Caco-2 (cell line): ENCODE results near the gene NRM. TPM values are rescaled to one million over a fixed set of nuclear protein-coding genes. Genes with fewer than 3 reads are reported as not detected.
"Not testable (repeated sequence)": the region's sequence is repeated elsewhere in the genome, so short reads cannot be mapped to it uniquely, and the experiment has no call there.

ENCODE experiments used
- BruUV-seq: library from RNA; stranded (reverse); fragments of 400-500 nt; replicated peaks from 2 replicates; lab custom pipeline; 2021; lab: Mats Ljungman, UMichigan
- CTCF ChIA-PET: fragments of 300-600 bp; sonication (Branson Sonifier 250); formaldehyde crosslinking; loops from one replicate; lab custom pipeline; 2022; ENCODE audit warnings: antibody characterized with exemption; lab: Charles Lee
- POLR2A ChIA-PET: fragments of 300-600 bp; sonication (Branson Sonifier 250); formaldehyde crosslinking; loops from one replicate; lab custom pipeline; 2022; ENCODE audit warnings: antibody characterized with exemption; lab: Charles Lee
- DNase-seq, 2 experiments: peaks; one replicate each; pipeline versions ENCODE4 v3.0.0 to v3.0.0-alpha.2; 2020 to 2022
- H3K27me3 ChIP-seq: replicated peaks from 2 replicates; pipeline ENCODE4 v1.6.0; 2011; ENCODE audit warnings: low read length; ENCODE audit not compliant: control insufficient read depth, insufficient read depth
- H3K36me3 ChIP-seq: 2 replicates; pipeline ENCODE4 v1.5.1; 2011; ENCODE audit warnings: low read length; ENCODE audit not compliant: control insufficient read depth, insufficient read depth
- H3K4me1 ChIP-seq: fragments of 250-450 bp; sonication (Bioruptor Pico); 2 replicates; pipeline ENCODE4 v1.5.1; 2020; ENCODE audit warnings: mild to moderate bottlenecking
- H3K4me3 ChIP-seq: 2 replicates; pipeline ENCODE4 v1.5.1; 2011; ENCODE audit warnings: low read depth, mild to moderate bottlenecking, control low read depth, low read length
- H3K9me3 ChIP-seq: fragments of 250-450 bp; sonication (Bioruptor Pico); 2 replicates; pipeline ENCODE4 v1.5.1; 2020; ENCODE audit warnings: mild to moderate bottlenecking, moderate library complexity
- H3K27ac Mint-ChIP-seq: one replicate; pipeline ENCODE4 v1.8.0; 2022; ENCODE audit warnings: mixed read lengths; ENCODE audit not compliant: unreplicated experiment
- H3K27me3 Mint-ChIP-seq: one replicate; pipeline ENCODE4 v1.8.0; 2022; ENCODE audit warnings: mixed read lengths; ENCODE audit not compliant: insufficient read depth, unreplicated experiment
- H3K36me3 Mint-ChIP-seq: one replicate; pipeline ENCODE4 v1.8.0; 2022; ENCODE audit warnings: mild to moderate bottlenecking, mixed read lengths; ENCODE audit not compliant: insufficient read depth, unreplicated experiment
- H3K4me1 Mint-ChIP-seq: one replicate; pipeline ENCODE4 v1.8.0; 2022; ENCODE audit warnings: low read depth, mixed read lengths; ENCODE audit not compliant: unreplicated experiment
- H3K4me3 Mint-ChIP-seq: one replicate; pipeline ENCODE4 v1.8.0; 2022; ENCODE audit warnings: mild to moderate bottlenecking, moderate library complexity, mixed read lengths; ENCODE audit not compliant: unreplicated experiment
- H3K9me3 Mint-ChIP-seq: one replicate; pipeline ENCODE4 v1.8.0; 2022; ENCODE audit warnings: mixed read lengths; ENCODE audit not compliant: unreplicated experiment
- CTCF ChIP-seq, 2 experiments: fragments of 200-600 bp in 1 of 2; IDR thresholded peaks; 1 replicate in 1 of 2; 2 replicates in 1 of 2; pipeline versions ENCODE4 v1.5.1 to v1.8.0; 2011 to 2022; ENCODE audit warnings: antibody characterized with exemption in 1 of 2, control low read depth in 1 of 2, inconsistent platforms in 1 of 2, low read depth in 1 of 2, low read length in 1 of 2, mild to moderate bottlenecking in 1 of 2, moderate library complexity in 1 of 2; ENCODE audit not compliant: insufficient read depth in 1 of 2, severe bottlenecking in 1 of 2, unreplicated experiment in 1 of 2
- intact Hi-C: fragments of 100-400 bp; cut with micrococcal nuclease; formaldehyde crosslinking; loops from one replicate; pipeline ENCODE4 v1.10.0; 2022; ENCODE audit not compliant: unreplicated experiment
- total RNA-seq: library from RNA; stranded (reverse); gene quantifications from 2 replicates; pipeline ENCODE4 v1.2.3, GENCODE V29; 2022

NRM gene
- total RNA-seq, 1 experiment from 2014 or later, result 31.7 TPM

GRCh38 chr6:30722280-30723112, 31.7 kb upstream of the NRM start:
- peaks cover 78% of the 10 kb centered on the region for H3K36me3 Mint-ChIP-seq

GRCh38 chr6:30722025-30722279, 31.2 kb upstream of the NRM start:
- not testable (repeated sequence) for H3K27me3 Mint-ChIP-seq, BruUV-seq, DNase-seq, H3K9me3 ChIP-seq, H3K9me3 Mint-ChIP-seq, H3K27me3 ChIP-seq, H3K36me3 ChIP-seq
- ChIA-PET CTCF (interaction anchor here (0.6 to 2.9 kb wide), 7 partner anchors 43 to 162 kb away, joined by 3 to 28 read pairs (median 3); partner anchors contain the start of gene DHX16), POLR2A (interaction anchor here (0.5 to 1.0 kb wide), 4 partner anchors 41 to 720 kb away, joined by 3 to 6 read pairs (median 4); no protein-coding TSS in a partner anchor)
- Mint-ChIP-seq H3K4me3 (peak overlapping the region; percentile 81), H3K36me3 (peaks cover 80% of the 10 kb centered on the region), H3K4me1 (peaks cover 20% of the 10 kb centered on the region), H3K27ac (peak overlapping the region; percentile 85)
- H3K4me3 ChIP-seq, result peak overlapping the region; percentile 89
- intact Hi-C loops, result loop anchor here (1.0 to 2.0 kb wide), 2 partner anchors 43 to 75 kb away; partner anchors contain the start of gene C6orf136
- peaks cover 13% of the 10 kb centered on the region; the same call in 1 of the 2 replicates for H3K4me1 ChIP-seq

More at GRCh38 chr6:30722280-30723112, 31.7 kb upstream of the NRM start:
- no peaks in the 10 kb centered on the region for H3K9me3 ChIP-seq
- BruUV-seq, result no TSS peak
- H3K27ac Mint-ChIP-seq, result peak overlapping the region; percentile 85
- POLR2A ChIA-PET, result interaction anchor here (0.6 to 0.9 kb wide), 2 partner anchors 41 to 107 kb away, joined by 3 to 6 read pairs; no protein-coding TSS in a partner anchor
- H3K4me1 Mint-ChIP-seq, result peaks cover 20% of the 10 kb centered on the region
- H3K4me3 Mint-ChIP-seq, result peak overlapping the region; percentile 81
- no peaks in the 10 kb centered on the region for H3K27me3 Mint-ChIP-seq
- no peak overlapping the region for H3K4me3 ChIP-seq
- H3K36me3 ChIP-seq, result peaks cover 6% of the 10 kb centered on the region
- peak; percentile 89 to 96 for TF ChIP-seq CTCF (IDR thresholded peaks at IDR 0.05; ENCODE audit: insufficient read depth in 1 of 2, low read depth in 1 of 2, low read length in 1 of 2, severe bottlenecking in 1 of 2, unreplicated experiment in 1 of 2)
- no peaks in the 10 kb centered on the region for H3K9me3 Mint-ChIP-seq
- CTCF ChIA-PET, result interaction anchor here (0.6 to 2.9 kb wide), 7 partner anchors 43 to 191 kb away, joined by 3 to 28 read pairs (median 3); no protein-coding TSS in a partner anchor
- H3K27me3 ChIP-seq, result no peaks in the 10 kb centered on the region
- peaks cover 13% of the 10 kb centered on the region; the same call in 1 of the 2 replicates for H3K4me1 ChIP-seq
- intact Hi-C loops, result loop anchor here (1.0 to 2.0 kb wide), 2 partner anchors 43 to 76 kb away; partner anchors contain the start of gene C6orf136
- DNase-seq, result peak; percentile 79 to 86

DNA sequence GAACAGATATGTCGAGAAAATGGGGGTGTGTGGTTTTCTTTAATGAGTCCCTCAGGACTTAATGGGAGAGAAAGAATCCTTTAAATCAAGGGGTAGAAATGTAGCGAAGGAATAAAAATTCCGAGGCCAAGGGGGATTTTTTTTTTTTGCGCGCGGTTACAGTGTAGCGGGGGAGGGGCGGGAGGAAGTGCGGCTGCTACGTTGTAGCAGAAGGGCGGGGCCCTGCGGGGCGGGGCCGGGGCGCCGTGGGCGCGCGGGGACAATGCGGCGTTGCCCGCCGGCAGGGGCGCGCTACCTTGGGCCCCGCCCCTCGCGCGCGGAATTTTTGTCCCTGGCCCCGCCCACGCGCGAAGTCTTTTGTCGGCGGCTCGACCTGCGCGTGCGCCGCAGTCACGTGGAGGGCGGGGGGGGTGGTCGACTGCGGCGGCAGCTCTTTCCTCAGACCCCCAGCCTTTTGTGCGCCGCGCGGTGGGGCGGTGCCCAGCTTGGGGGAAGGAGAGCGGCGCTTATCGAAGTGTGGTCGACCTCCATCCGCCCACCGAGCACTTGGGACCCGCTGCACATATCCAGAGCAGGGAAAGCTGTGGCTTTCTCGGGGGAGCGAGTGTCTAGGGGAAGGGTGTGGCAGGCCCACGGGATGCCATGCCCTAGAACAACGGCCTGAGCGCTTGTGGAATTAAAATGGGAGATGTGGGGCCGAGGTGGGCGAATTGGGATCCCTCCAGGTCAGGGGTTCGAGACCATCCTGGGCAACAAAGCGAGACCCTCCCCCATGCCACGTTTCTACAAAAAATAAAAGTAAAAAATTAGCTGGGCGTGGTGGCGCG, 30.6 kb upstream of the NRM start:
- CTCF ChIA-PET, result interaction anchor here (0.8 to 2.9 kb wide), 5 partner anchors 42 to 162 kb away, joined by 3 to 28 read pairs (median 3); partner anchors contain the start of gene DHX16
- intact Hi-C loops, result loop anchor here (1.0 to 2.0 kb wide), 2 partner anchors 42 to 75 kb away; partner anchors contain the start of gene C6orf136
- peaks cover 6% of the 10 kb centered on the region for H3K36me3 ChIP-seq
- no peaks in the 10 kb centered on the region for H3K9me3 Mint-ChIP-seq
- H3K4me1 Mint-ChIP-seq, result peaks cover 26% of the 10 kb centered on the region
- POLR2A ChIA-PET, result interaction anchor here (0.5 to 1.0 kb wide), 3 partner anchors 42 to 720 kb away, joined by 3 to 6 read pairs (median 4); no protein-coding TSS in a partner anchor
- peak overlapping the region; percentile 81 for H3K4me3 Mint-ChIP-seq
- peak overlapping the region; percentile 89 for H3K4me3 ChIP-seq
- peaks cover 13% of the 10 kb centered on the region; the same call in 1 of the 2 replicates for H3K4me1 ChIP-seq
- DNase-seq, result peak; percentile 87 to 94
- H3K27me3 Mint-ChIP-seq, result no peaks in the 10 kb centered on the region
- peak overlapping the region; percentile 85 for H3K27ac Mint-ChIP-seq
- H3K36me3 Mint-ChIP-seq, result peaks cover 77% of the 10 kb centered on the region
- H3K27me3 ChIP-seq, result no peaks in the 10 kb centered on the region
- H3K9me3 ChIP-seq, result no peaks in the 10 kb centered on the region
- no TSS peak for BruUV-seq
- no peak for TF ChIP-seq CTCF (IDR thresholded peaks at IDR 0.05; ENCODE audit: insufficient read depth in 1 of 2, low read depth in 1 of 2, low read length in 1 of 2, severe bottlenecking in 1 of 2, unreplicated experiment in 1 of 2)
